Vagina (tissue), 2 donors: ENCODE results near the gene TSC1.

Experiments used
- CTCF ChIP-seq, 3 experiments: fragments of 450-650 bp in 2 of 3; fragments of 200-600 bp in 1 of 3; sonication (generic) in 1 of 3; IDR thresholded peaks; one replicate each; pipeline ENCODE4 v1.5.1; 2017 to 2019; ENCODE audit warnings: antibody characterized with exemption in 3 of 3, mild to moderate bottlenecking in 2 of 3, moderate library complexity in 2 of 3
- POLR2A ChIP-seq, 2 donors: fragments of 450-650 bp; IDR thresholded peaks; one replicate each; pipeline ENCODE4 v1.6.1; 2017; ENCODE audit warnings: antibody characterized with exemption in 2 of 2, mild to moderate bottlenecking in 2 of 2, moderate library complexity in 2 of 2

DNA sequence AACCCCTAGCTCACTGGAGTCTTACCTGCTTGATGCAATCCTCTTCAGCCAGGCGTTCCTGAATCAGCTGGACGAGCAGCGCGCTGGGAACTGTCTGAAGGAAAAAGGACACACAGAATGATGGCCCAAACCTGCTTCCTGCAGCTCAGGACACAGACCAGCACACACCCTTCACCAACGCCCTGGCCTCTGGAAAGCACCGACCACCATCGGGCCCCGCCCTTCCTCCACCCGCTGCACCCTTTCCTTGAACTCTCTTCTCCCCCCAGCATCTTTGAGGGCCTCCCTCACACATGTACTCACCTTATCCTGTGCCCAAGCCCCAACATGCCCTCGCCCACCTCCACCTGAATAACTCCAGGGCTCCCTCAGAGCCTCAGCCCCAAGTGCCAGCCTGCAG is 89.6 kb downstream of the TSC1 start:
- TF ChIP-seq POLR2A (IDR thresholded peaks at IDR 0.05) (no peak), CTCF (IDR thresholded peaks at IDR 0.05) (no peak)
